ENCODE data around the gene DLG4. TPM values are rescaled to one million over a fixed set of nuclear protein-coding genes. Genes with fewer than 3 reads are reported as not detected.

Gene DLG4
- total RNA-seq, 1 donor from 2014 or later, result 36.5 TPM

- no peak for DNase-seq (ENCODE audit: low spot score)
Observed at GRCh38 chr17:7229504-7229903, 9.9 kb upstream of the DLG4 start.

DNA sequence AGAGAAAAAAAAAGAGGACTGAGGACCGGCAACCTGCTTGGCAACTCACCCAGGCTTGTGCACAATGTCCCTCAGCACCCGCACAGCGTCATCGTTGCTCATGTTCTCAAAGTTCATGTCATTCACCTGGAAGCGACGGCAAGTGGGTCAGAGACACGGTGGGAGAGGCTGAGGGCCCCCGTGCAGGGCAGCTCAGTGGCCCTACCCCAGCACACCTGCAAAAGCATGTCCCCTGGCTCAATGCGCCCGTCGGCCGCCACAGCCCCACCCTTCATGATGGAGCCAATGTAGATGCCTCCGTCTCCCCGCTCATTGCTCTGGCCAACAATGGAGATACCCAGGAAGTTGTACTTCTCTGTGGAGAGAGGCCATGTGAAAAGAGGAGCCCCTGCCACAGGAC, 9.3 kb upstream of the DLG4 start:
- no peak for DNase-seq (ENCODE audit: low spot score)

DNA sequence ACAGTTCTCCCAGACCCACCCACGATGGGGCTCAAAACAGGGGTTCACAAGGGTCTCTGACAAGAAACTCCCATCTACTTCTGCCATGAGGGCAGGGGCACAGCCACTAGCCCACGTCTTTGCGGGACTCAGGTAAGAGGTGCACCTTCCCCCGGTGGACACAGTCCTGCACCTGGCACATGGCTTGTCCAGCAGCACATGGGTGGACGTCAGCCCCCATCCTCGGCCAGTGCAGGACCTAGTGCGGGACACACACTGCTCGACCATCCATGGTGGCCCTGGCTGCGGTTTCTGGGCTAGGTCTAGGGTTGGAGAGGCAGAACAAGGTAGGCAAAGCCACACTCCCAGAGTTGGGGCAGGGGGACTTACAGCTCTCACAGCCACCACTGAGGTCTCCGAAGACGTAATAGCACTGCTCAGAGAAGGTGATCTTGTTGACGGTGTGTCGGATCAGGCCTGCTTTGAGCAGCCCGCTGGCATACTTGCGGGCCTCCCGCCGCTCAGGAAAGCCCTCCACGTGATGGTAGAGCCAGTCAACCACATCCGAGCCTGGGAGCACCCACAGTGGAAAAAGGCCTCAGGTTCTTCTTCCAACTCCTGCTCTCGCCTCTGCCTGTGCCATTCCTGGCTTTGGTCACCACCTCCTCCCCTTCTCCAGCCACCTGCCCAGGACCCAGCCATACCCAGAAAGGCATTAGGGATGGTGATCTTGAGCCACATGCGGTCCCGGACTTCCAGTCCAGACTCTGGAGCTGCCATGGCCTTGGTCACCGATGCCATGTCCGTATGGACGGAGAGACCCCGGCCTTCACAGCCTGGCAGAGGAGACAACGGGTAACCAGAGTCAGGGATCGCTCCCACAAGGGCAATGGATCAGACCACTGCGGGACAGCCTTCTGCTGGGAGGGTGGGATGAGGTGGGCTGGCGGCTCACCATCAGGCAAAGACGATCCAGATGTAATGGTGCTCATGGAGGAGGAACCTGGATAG, 7.4 kb upstream of the DLG4 start:
- no peak for DNase-seq (ENCODE audit: low spot score)

DNA sequence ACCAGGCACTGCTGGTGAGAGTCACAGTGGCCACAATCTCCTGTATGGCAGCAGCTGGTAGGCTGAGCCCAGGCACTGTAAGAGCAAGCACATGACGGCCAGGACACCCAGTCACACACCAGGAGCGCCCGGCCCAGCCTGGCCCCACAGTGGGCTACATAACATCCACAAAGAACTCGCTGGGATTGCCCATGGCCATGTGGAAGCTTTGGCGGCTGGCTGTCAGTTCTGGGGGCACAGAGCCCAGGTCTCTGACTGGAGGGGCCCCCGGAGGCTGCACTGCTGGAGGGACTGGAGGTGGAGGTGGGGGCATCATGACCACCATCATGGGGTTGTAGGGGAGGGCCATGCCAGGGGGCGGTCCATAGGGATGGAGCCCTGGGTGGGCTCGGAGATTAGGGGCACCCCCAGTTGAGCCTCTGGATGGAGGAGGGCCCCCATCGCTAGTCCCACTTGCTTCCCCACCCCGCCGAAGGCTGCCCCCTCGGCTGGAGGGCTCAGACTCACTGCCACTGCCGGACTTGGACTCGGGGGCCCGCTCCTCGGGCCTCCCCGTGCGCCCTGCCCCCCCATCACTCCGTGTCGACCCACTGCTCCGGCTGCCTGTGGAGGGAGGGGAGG, 6.2 kb upstream of the DLG4 start:
- no peak for DNase-seq (ENCODE audit: low spot score)

GRCh38 chr17:7224661-7225111, 5.0 kb upstream of the DLG4 start:
- DNase-seq (ENCODE audit: low spot score), result no peak

GRCh38 chr17:7224110-7224509, 4.5 kb upstream of the DLG4 start:
- DNase-seq (ENCODE audit: low spot score), result no peak

GRCh38 chr17:7223375-7223774, 3.7 kb upstream of the DLG4 start:
- no peak for DNase-seq (ENCODE audit: low spot score)

- no peak for DNase-seq (ENCODE audit: low spot score)
Observed at GRCh38 chr17:7222972-7223292, 3.3 kb upstream of the DLG4 start.

- no peak for DNase-seq (ENCODE audit: low spot score)
Observed at GRCh38 chr17:7222093-7222971, 2.7 kb upstream of the DLG4 start.

- no peak for DNase-seq (ENCODE audit: low spot score)
Observed at GRCh38 chr17:7221278-7222092, 1.8 kb upstream of the DLG4 start.

GRCh38 chr17:7220593-7221277, 1.1 kb upstream of the DLG4 start:
- peak; percentile 58 for DNase-seq (ENCODE audit: low spot score)

- no peak for DNase-seq (ENCODE audit: low spot score)
Observed at GRCh38 chr17:7219229-7219811, 316 bp downstream of the DLG4 start.

- no peak for DNase-seq (ENCODE audit: low spot score)
Observed at GRCh38 chr17:7218758-7219157, 878 bp downstream of the DLG4 start.

DNA sequence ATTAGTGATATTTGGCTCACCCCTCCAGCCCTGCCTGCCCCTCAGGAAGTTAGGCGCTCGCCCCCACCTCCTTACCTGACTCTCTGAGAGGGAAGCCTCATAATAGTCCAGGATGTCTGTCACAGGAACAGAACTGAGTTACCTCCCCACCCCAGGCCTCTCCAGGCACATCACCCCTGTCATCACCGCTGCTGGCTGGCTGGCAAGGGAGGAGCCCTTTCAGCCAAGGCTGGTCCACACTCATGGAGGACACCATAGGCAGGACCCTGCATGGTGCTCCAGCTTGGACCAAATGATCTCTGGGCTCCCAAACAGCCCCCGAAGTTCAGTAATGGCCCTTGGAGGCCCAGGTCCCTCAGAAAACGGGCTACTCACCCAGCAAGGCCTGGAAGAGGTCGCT, 1.5 kb downstream of the DLG4 start:
- DNase-seq (ENCODE audit: low spot score), result no peak

DNA sequence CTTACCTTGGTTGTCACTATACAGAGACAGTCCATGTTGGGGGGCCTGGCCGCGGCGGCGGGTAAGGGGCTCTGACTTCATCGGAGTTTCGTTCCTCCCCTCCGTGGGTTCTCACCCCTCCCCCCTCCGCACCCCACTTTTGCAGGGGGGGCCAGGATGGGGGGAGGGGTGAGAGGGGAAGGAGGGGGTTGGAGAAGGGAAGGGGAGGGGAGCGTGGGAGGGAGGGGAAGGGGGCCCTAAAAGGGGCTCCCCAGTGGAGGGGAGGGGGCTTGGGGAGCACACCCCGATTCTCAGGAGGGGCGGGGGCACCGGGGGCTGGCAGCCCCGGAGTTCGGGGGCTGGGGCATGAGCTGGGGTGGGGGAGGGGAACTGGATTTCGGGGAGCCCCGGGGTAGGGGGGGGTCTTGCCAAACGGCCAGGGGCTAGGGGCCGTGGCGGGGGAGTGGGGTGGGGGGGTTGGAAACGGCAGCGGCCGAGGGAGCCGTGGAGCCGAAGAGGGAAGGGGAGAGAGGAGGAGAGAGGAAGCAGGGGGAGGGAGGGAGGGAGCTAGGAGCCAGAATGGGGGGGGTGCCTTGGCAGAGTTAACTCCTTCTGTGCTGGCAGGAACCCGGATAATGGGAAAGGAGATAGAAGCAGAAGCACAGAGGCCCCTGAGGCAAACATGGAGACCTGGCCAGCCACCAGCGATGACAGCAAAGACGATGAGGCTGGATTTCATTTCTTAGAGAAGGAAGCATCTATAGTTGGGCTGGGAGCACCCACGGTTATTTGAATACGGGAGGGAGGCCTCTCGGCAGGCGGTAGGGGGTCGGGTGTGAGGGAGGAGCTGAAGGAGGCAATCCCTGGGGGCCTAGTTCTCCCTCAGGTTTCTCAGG, 2.3 kb downstream of the DLG4 start:
- DNase-seq (ENCODE audit: low spot score), result no peak

- no peak for DNase-seq (ENCODE audit: low spot score)
Observed at GRCh38 chr17:7216242-7217112, 3.2 kb downstream of the DLG4 start.

- no peak for DNase-seq (ENCODE audit: low spot score)
Observed at GRCh38 chr17:7215652-7216180, 3.9 kb downstream of the DLG4 start.

- DNase-seq (ENCODE audit: low spot score), result no peak
Observed at GRCh38 chr17:7215136-7215638, 4.4 kb downstream of the DLG4 start.
